ENCODE measurements around the gene INPP5D.

- TF ChIP-seq CTCF (IDR thresholded peaks at IDR 0.05; ENCODE audit: low read length) = no peak
- TF ChIP-seq EZH2 (IDR thresholded peaks at IDR 0.05; ENCODE audit: borderline replicate concordance, low read length) = no peak
Observed at GRCh38 chr2:233023761-233024410, 36.3 kb upstream of the INPP5D start.

Measured in OCI-LY1 (cell line).